GM13977 (cell line): ENCODE measurements around the gene MYL4.
"Not testable (repeated sequence)": the region's sequence is repeated elsewhere in the genome, so short reads cannot be mapped to it uniquely, and the experiment has no call there.

Experiments
- DNase-seq: peaks from one replicate; pipeline ENCODE4 v3.0.0; 2012; ENCODE audit warnings: low spot score
- CTCF ChIP-seq: IDR thresholded peaks from 2 replicates; pipeline ENCODE4 v1.5.1; 2012; ENCODE audit warnings: mild to moderate bottlenecking, control low read depth; ENCODE audit not compliant: insufficient read depth; ENCODE audit errors: extremely low read depth, missing control alignments
- in situ Hi-C: fragments of 300-500 bp; cut with MboI; formaldehyde crosslinking; loops from one replicate; pipeline ENCODE4 v1.12.0; 2022; ENCODE audit warnings: low sequenced_read_pairs, low pct_unique_long_range_greater_than_20kb, mixed read lengths, inconsistent platforms; ENCODE audit not compliant: unreplicated experiment

MYL4 gene

GRCh38 chr17:47208744-47209488, at the start of gene MYL4:
TSS of gene MYL4 (plus strand) at chr17:47209348. CDS start at chr17:47209423, 75 bp downstream.
- no peak for TF ChIP-seq CTCF
- in situ Hi-C loops = no loop called here
- DNase-seq = no peak

- no peak for TF ChIP-seq CTCF
- no peak for DNase-seq
- in situ Hi-C loops = no loop called here
Measured at GRCh38 chr17:47162013-47162622, 47.0 kb upstream of the MYL4 start.

- TF ChIP-seq CTCF = no peak
- in situ Hi-C loops = no loop called here
Measured at GRCh38 chr17:47164263-47164662, 44.9 kb upstream of the MYL4 start.

GRCh38 chr17:47165137-47165536, 44.0 kb upstream of the MYL4 start:
- no peak for TF ChIP-seq CTCF
- in situ Hi-C loops = no loop called here
- no peak for DNase-seq

More at GRCh38 chr17:47164263-47164662, 44.9 kb upstream of the MYL4 start:
- no peak for DNase-seq

GRCh38 chr17:47166854-47167253, 42.3 kb upstream of the MYL4 start:
- in situ Hi-C loops, DNase-seq: not testable (repeated sequence)

- DNase-seq, in situ Hi-C loops: not testable (repeated sequence)
Measured at GRCh38 chr17:47168896-47169295, 40.3 kb upstream of the MYL4 start.

GRCh38 chr17:47170710-47171109, 38.4 kb upstream of the MYL4 start:
- no peak for DNase-seq
- no peak for TF ChIP-seq CTCF
- in situ Hi-C loops = no loop called here
